ENCODE measurements around the gene DENND2A.

The DENND2A gene

DNA sequence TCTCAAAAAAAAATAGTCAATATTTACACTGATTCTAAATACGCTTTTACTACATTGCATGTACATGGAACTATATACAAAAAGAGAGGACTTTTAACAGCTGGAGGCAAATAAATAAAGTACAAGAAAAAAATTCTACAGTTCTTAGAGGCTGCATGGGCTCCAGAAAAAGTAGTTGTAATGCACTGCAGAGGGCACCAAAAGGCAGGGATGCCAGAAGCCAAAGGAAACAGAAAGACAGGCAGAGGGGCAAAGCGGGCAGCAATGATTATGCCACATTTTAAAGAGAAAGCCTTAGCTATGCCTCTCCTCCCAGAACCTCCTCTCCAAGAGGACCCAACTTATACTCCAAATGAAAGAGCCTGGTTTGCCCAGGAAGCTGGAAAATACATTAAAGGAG lies 20.5 kb upstream of the DENND2A start:
- H3K27ac ChIP-seq (replicated peaks), result no peak overlapping the region
- no peak for TF ChIP-seq SPI1 (IDR thresholded peaks at IDR 0.05; ENCODE audit: borderline replicate concordance, low read depth)
- TF ChIP-seq POLR2AphosphoS5 (IDR thresholded peaks at IDR 0.05; ENCODE audit: low read depth), result no peak
- TF ChIP-seq GABPA (IDR thresholded peaks at IDR 0.05; ENCODE audit: low read depth), result no peak
- no peak for TF ChIP-seq CTCF (IDR thresholded peaks at IDR 0.05; ENCODE audit: insufficient read depth, low read length)
- TF ChIP-seq, protein P1, sequence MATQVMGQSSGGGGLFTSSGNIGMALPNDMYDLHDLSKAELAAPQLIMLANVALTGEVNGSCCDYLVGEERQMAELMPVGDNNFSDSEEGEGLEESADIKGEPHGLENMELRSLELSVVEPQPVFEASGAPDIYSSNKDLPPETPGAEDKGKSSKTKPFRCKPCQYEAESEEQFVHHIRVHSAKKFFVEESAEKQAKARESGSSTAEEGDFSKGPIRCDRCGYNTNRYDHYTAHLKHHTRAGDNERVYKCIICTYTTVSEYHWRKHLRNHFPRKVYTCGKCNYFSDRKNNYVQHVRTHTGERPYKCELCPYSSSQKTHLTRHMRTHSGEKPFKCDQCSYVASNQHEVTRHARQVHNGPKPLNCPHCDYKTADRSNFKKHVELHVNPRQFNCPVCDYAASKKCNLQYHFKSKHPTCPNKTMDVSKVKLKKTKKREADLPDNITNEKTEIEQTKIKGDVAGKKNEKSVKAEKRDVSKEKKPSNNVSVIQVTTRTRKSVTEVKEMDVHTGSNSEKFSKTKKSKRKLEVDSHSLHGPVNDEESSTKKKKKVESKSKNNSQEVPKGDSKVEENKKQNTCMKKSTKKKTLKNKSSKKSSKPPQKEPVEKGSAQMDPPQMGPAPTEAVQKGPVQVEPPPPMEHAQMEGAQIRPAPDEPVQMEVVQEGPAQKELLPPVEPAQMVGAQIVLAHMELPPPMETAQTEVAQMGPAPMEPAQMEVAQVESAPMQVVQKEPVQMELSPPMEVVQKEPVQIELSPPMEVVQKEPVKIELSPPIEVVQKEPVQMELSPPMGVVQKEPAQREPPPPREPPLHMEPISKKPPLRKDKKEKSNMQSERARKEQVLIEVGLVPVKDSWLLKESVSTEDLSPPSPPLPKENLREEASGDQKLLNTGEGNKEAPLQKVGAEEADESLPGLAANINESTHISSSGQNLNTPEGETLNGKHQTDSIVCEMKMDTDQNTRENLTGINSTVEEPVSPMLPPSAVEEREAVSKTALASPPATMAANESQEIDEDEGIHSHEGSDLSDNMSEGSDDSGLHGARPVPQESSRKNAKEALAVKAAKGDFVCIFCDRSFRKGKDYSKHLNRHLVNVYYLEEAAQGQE (IDR thresholded peaks at IDR 0.05; ENCODE audit: insufficient replicate concordance, low read depth), result no peak
- no peak for DNase-seq (ENCODE audit: low read depth in 1 of 2, low spot score in 1 of 2)

DNA sequence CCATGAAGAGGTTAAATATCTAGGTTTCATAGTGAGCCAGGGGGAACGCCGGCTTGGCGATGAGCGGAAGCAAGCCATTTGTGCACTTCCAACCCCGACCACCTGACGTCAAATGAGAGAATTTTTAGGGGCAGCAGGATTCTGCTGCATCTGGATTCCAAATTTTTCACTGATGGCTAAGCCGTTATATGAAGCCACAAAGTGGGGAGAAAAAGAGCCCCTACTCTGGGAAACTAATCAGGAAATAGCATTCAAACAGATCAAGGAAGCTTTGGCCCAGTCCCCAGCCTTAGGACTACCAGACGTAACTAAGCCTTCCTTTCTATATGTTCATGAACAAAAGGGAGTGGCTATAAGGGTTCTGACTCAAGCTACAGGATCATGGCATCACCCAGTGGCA lies 19.2 kb upstream of the DENND2A start:
- H3K27me3 ChIP-seq (ENCODE audit: insufficient read depth, poor library complexity, severe bottlenecking), result no peaks in the 10 kb centered on the region
- TF ChIP-seq GABPA (IDR thresholded peaks at IDR 0.05; ENCODE audit: low read depth) (no peak), POLR2AphosphoS5 (IDR thresholded peaks at IDR 0.05; ENCODE audit: low read depth) (no peak), CTCF (IDR thresholded peaks at IDR 0.05; ENCODE audit: insufficient read depth, low read length) (no peak), SPI1 (IDR thresholded peaks at IDR 0.05; ENCODE audit: borderline replicate concordance, low read depth) (no peak)
- TF ChIP-seq, protein P1 (IDR thresholded peaks at IDR 0.05; ENCODE audit: insufficient replicate concordance, low read depth), result no peak
- no peak for DNase-seq (ENCODE audit: low read depth in 1 of 2, low spot score in 1 of 2)

More for the DNA sequence above, 20.5 kb upstream of the DENND2A start:
- no peak overlapping the region for H3K4me3 ChIP-seq (replicated peaks; ENCODE audit: insufficient read depth, low read length)
- no peaks in the 10 kb centered on the region for H3K27me3 ChIP-seq (ENCODE audit: insufficient read depth, poor library complexity, severe bottlenecking)

DNA sequence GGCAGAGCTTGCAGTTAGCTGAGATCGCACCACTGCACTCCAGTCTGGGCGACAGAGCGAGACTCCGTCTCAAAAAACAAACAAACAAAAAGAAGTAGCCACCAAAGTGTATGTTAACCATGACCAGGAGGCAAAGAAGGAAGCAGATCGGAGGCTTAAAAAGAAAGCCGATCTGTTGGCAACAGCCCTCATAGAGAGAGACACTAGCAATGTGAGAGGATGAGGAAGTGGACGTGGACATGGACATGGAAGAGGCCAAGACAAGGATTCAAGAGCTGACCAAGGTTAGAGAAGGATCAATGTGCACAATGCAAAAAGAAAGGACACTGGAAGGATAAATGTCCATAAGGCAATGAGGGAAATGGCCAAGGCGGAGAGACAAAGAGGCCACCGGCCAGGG lies 17.3 kb upstream of the DENND2A start:
- Histone ChIP-seq H3K27me3 (ENCODE audit: insufficient read depth, poor library complexity, severe bottlenecking) (no peaks in the 10 kb centered on the region), H3K27ac (replicated peaks) (no peak overlapping the region), H3K4me3 (replicated peaks; ENCODE audit: insufficient read depth, low read length) (no peak overlapping the region)
- DNase-seq (ENCODE audit: low read depth in 1 of 2, low spot score in 1 of 2), result no peak
- TF ChIP-seq GABPA (IDR thresholded peaks at IDR 0.05; ENCODE audit: low read depth) (no peak), SPI1 (IDR thresholded peaks at IDR 0.05; ENCODE audit: borderline replicate concordance, low read depth) (peak; percentile 6; the same call in 1 of the 2 replicates)

More for the DNA sequence above, 19.2 kb upstream of the DENND2A start:
- Histone ChIP-seq H3K4me3 (replicated peaks; ENCODE audit: insufficient read depth, low read length) (no peak overlapping the region), H3K27ac (replicated peaks) (no peak overlapping the region)

DNA sequence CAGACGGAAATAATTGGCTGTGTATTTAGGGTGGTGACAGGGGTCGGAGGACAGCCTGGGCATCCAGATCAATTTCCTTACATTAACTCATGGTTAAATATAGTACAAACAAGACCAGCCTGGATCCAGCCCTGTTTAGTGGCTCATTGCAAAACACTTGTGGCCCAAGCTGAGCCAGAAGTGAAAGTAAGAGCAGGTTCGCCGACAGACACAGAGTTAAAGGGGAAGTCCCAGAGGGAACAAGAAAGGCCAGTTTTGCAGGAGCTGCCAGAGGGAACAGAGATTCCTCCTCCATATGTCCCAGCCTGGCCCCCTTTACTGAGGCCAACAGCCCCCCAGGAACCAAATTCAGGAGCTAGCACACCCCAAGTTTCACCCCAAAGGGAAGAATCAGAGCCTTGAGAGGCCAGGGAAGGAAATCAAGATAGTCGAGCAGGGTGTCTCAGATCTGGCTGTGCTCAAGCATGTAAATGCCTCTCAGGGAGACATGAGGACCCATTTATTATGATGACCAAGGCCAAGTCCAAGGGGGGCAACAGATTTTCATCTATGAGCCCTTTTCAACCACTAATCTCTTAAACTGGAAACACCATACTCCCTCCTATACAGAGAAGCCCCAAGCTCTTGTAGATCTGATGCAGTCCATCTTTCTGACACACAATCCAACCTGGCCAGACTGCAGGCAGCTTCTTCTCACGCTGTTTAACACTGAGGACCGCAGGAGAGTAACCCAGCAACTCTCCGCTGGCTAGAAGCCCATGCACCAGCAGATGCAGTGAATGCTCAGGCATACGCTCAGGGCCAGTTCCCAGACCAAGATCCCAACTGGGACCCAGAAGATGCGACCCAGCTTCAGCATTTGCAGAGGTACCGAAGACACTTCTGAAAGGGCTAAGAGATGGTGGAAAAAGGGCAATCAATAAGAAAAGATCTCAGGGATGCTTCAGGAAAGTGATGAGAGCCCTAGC lies 16.2 kb upstream of the DENND2A start:
- no peak for TF ChIP-seq GABPA (IDR thresholded peaks at IDR 0.05; ENCODE audit: low read depth)
- TF ChIP-seq SPI1 (IDR thresholded peaks at IDR 0.05; ENCODE audit: borderline replicate concordance, low read depth), result peak; percentile 91
- H3K27me3 ChIP-seq (ENCODE audit: insufficient read depth, poor library complexity, severe bottlenecking), result no peaks in the 10 kb centered on the region
- no peak overlapping the region for H3K4me3 ChIP-seq (replicated peaks; ENCODE audit: insufficient read depth, low read length)
- no peak overlapping the region for H3K27ac ChIP-seq (replicated peaks)
- peak; percentile 52 to 86 for DNase-seq (ENCODE audit: low read depth in 1 of 2, low spot score in 1 of 2)

All from HL-60 (cell line).